ENCODE measurements around the gene ALKBH5. TPM values are rescaled to one million over a fixed set of nuclear protein-coding genes. Genes with fewer than 3 reads are reported as not detected.
A peak's percentile ranks its signal among the peaks of the same experiment; 100 is the strongest.

The ALKBH5 gene
- total RNA-seq, 2 donors from 2014 or later: 100 to 104 TPM

GRCh38 chr17:18182978-18183333 is 672 bp upstream of the ALKBH5 start:
- peaks cover 34% of the 10 kb centered on the region for H3K4me1 Mint-ChIP-seq

GRCh38 chr17:18184143-18185031 is 759 bp downstream of the ALKBH5 start:
- Mint-ChIP-seq H3K36me3 (ENCODE audit: low read depth) (peaks cover 2% of the 10 kb centered on the region), H3K4me1 (peaks cover 41% of the 10 kb centered on the region), H3K27me3 (no peaks in the 10 kb centered on the region), H3K27ac (peak overlapping the region; percentile 96), H3K4me3 (peak overlapping the region; percentile 94)
- ATAC-seq (peak; percentile 29), DNase-seq (peak; percentile 61 to 67 (median 63))
- no peaks in the 10 kb centered on the region for H3K9me3 ChIP-seq (ENCODE audit: control insufficient read depth, low read length, poor library complexity, severe bottlenecking)

More at GRCh38 chr17:18182978-18183333, 672 bp upstream of the ALKBH5 start:
- H3K27ac Mint-ChIP-seq: peak overlapping the region; percentile 96
- no peaks in the 10 kb centered on the region for H3K27me3 Mint-ChIP-seq
- ATAC-seq (peak; percentile 44), DNase-seq (peak; percentile 64 to 74 (median 72))
- H3K4me3 Mint-ChIP-seq: peak overlapping the region; percentile 94
- peaks cover 2% of the 10 kb centered on the region for H3K36me3 Mint-ChIP-seq (ENCODE audit: low read depth)
- no peaks in the 10 kb centered on the region for H3K9me3 ChIP-seq (ENCODE audit: control insufficient read depth, low read length, poor library complexity, severe bottlenecking)

- Mint-ChIP-seq H3K27ac (peak overlapping the region; percentile 96), H3K27me3 (no peaks in the 10 kb centered on the region), H3K4me3 (peak overlapping the region; percentile 94), H3K4me1 (peaks cover 46% of the 10 kb centered on the region), H3K36me3 (ENCODE audit: low read depth) (peaks cover 2% of the 10 kb centered on the region)
- ATAC-seq (no peak), DNase-seq (no peak)
- H3K9me3 ChIP-seq (ENCODE audit: control insufficient read depth, low read length, poor library complexity, severe bottlenecking): no peaks in the 10 kb centered on the region
Observed at GRCh38 chr17:18185391-18185790, 1.8 kb downstream of the ALKBH5 start.

- H3K9me3 ChIP-seq (ENCODE audit: control insufficient read depth, low read length, poor library complexity, severe bottlenecking): no peaks in the 10 kb centered on the region
- DNase-seq (no peak), ATAC-seq (no peak)
- H3K36me3 Mint-ChIP-seq (ENCODE audit: low read depth): peaks cover 2% of the 10 kb centered on the region
- H3K27me3 Mint-ChIP-seq: no peaks in the 10 kb centered on the region
- peak overlapping the region; percentile 94 for H3K4me3 Mint-ChIP-seq
- peaks cover 51% of the 10 kb centered on the region for H3K4me1 Mint-ChIP-seq
- peak overlapping the region; percentile 96 for H3K27ac Mint-ChIP-seq
Observed at GRCh38 chr17:18185832-18186626, 2.4 kb downstream of the ALKBH5 start.

- ATAC-seq: no peak
- H3K27me3 Mint-ChIP-seq: no peaks in the 10 kb centered on the region
- no peak for DNase-seq
- H3K9me3 ChIP-seq (ENCODE audit: control insufficient read depth, low read length, poor library complexity, severe bottlenecking): no peaks in the 10 kb centered on the region
- H3K27ac Mint-ChIP-seq: peak overlapping the region; percentile 96
- H3K4me1 Mint-ChIP-seq: peaks cover 57% of the 10 kb centered on the region
- H3K36me3 Mint-ChIP-seq (ENCODE audit: low read depth): peaks cover 2% of the 10 kb centered on the region
- peak overlapping the region; percentile 94 for H3K4me3 Mint-ChIP-seq
Observed at GRCh38 chr17:18186627-18186982, 3.0 kb downstream of the ALKBH5 start.

GRCh38 chr17:18187226-18187625 is 3.6 kb downstream of the ALKBH5 start:
- no peak for ATAC-seq
- Mint-ChIP-seq H3K36me3 (ENCODE audit: low read depth) (peaks cover 2% of the 10 kb centered on the region), H3K27ac (peak overlapping the region; percentile 96), H3K27me3 (no peaks in the 10 kb centered on the region), H3K4me3 (peak overlapping the region; percentile 94), H3K4me1 (peaks cover 54% of the 10 kb centered on the region)
- H3K9me3 ChIP-seq (ENCODE audit: control insufficient read depth, low read length, poor library complexity, severe bottlenecking): no peaks in the 10 kb centered on the region
- no peak for DNase-seq

GRCh38 chr17:18187821-18188761 is 4.5 kb downstream of the ALKBH5 start:
- ATAC-seq (no peak), DNase-seq (no peak)
- Mint-ChIP-seq H3K27me3 (no peaks in the 10 kb centered on the region), H3K36me3 (ENCODE audit: low read depth) (peaks cover 2% of the 10 kb centered on the region), H3K4me3 (peak overlapping the region; percentile 94), H3K27ac (peak overlapping the region; percentile 96), H3K4me1 (peaks cover 47% of the 10 kb centered on the region)
- H3K9me3 ChIP-seq (ENCODE audit: control insufficient read depth, low read length, poor library complexity, severe bottlenecking): no peaks in the 10 kb centered on the region

GRCh38 chr17:18190628-18191235 is 7.1 kb downstream of the ALKBH5 start:
- no peaks in the 10 kb centered on the region for H3K27me3 Mint-ChIP-seq
- H3K4me3 Mint-ChIP-seq: peak overlapping the region; percentile 36
- ATAC-seq: no peak
- peaks cover 54% of the 10 kb centered on the region for H3K4me1 Mint-ChIP-seq
- H3K27ac Mint-ChIP-seq: peak overlapping the region; percentile 53
- H3K36me3 Mint-ChIP-seq (ENCODE audit: low read depth): peaks cover 2% of the 10 kb centered on the region
- no peak for DNase-seq
- H3K9me3 ChIP-seq (ENCODE audit: control insufficient read depth, low read length, poor library complexity, severe bottlenecking): no peaks in the 10 kb centered on the region

GRCh38 chr17:18191236-18191667 is 7.6 kb downstream of the ALKBH5 start:
- ATAC-seq (no peak), DNase-seq (no peak)
- H3K9me3 ChIP-seq (ENCODE audit: control insufficient read depth, low read length, poor library complexity, severe bottlenecking): no peaks in the 10 kb centered on the region
- no peak overlapping the region for H3K27ac Mint-ChIP-seq
- peaks cover 2% of the 10 kb centered on the region for H3K36me3 Mint-ChIP-seq (ENCODE audit: low read depth)
- no peaks in the 10 kb centered on the region for H3K27me3 Mint-ChIP-seq
- peaks cover 53% of the 10 kb centered on the region for H3K4me1 Mint-ChIP-seq
- peak overlapping the region; percentile 7 for H3K4me3 Mint-ChIP-seq

- Mint-ChIP-seq H3K27me3 (no peaks in the 10 kb centered on the region), H3K36me3 (ENCODE audit: low read depth) (peaks cover 2% of the 10 kb centered on the region), H3K27ac (no peak overlapping the region), H3K4me3 (no peak overlapping the region), H3K4me1 (peaks cover 48% of the 10 kb centered on the region)
- peak; percentile 48 for ATAC-seq
- H3K9me3 ChIP-seq (ENCODE audit: control insufficient read depth, low read length, poor library complexity, severe bottlenecking): no peaks in the 10 kb centered on the region
- no peak for DNase-seq
Observed at GRCh38 chr17:18191967-18192366, 8.3 kb downstream of the ALKBH5 start.

- peaks cover 2% of the 10 kb centered on the region for H3K36me3 Mint-ChIP-seq (ENCODE audit: low read depth)
- H3K4me1 Mint-ChIP-seq: peaks cover 45% of the 10 kb centered on the region
Observed at GRCh38 chr17:18194394-18194793, 10.8 kb downstream of the ALKBH5 start.

GRCh38 chr17:18194804-18195203 is 11.2 kb downstream of the ALKBH5 start:
- no peak for ATAC-seq
- H3K9me3 ChIP-seq (ENCODE audit: control insufficient read depth, low read length, poor library complexity, severe bottlenecking): no peaks in the 10 kb centered on the region
- Mint-ChIP-seq H3K27ac (peak overlapping the region; percentile 21), H3K4me1 (peaks cover 44% of the 10 kb centered on the region), H3K4me3 (no peak overlapping the region), H3K36me3 (ENCODE audit: low read depth) (peaks cover 2% of the 10 kb centered on the region), H3K27me3 (no peaks in the 10 kb centered on the region)
- no peak for DNase-seq

More at GRCh38 chr17:18194394-18194793, 10.8 kb downstream of the ALKBH5 start:
- ATAC-seq (no peak), DNase-seq (no peak)
- H3K4me3 Mint-ChIP-seq: no peak overlapping the region
- H3K27ac Mint-ChIP-seq: peak overlapping the region; percentile 21
- H3K9me3 ChIP-seq (ENCODE audit: control insufficient read depth, low read length, poor library complexity, severe bottlenecking): no peaks in the 10 kb centered on the region
- no peaks in the 10 kb centered on the region for H3K27me3 Mint-ChIP-seq
